Upper lobe of left lung (tissue), 6 donors: ENCODE measurements around the gene ADK. TPM values are rescaled to one million over a fixed set of nuclear protein-coding genes. Genes with fewer than 3 reads are reported as not detected.

Experiments used
- ATAC-seq, 2 donors: fragments of 200-7000 bp; cut with Tn5 transposase; one replicate each; pipeline ENCODE4 v1.9.1; 2022; ENCODE audit warnings: mild to moderate bottlenecking in 2 of 2, moderate library complexity in 2 of 2; ENCODE audit not compliant: low FRiP score in 2 of 2
- DNase-seq, 2 donors: peaks; one replicate each; pipeline ENCODE4 v3.0.0-alpha.2; 2019 to 2020
- H3K27ac ChIP-seq, 4 donors: fragments of 200-600 bp; sonication (generic); one replicate each; pipeline ENCODE4 v1.5.1; 2016 to 2019
- H3K27me3 ChIP-seq, 4 donors: fragments of 200-600 bp; sonication (generic); one replicate each; pipeline ENCODE4 v1.5.1; 2017 to 2019
- H3K36me3 ChIP-seq, 4 donors: fragments of 200-600 bp; sonication (generic); one replicate each; pipeline ENCODE4 v1.5.1; 2016 to 2019
- H3K4me1 ChIP-seq, 4 donors: fragments of 200-600 bp; sonication (generic); one replicate each; pipeline ENCODE4 v1.5.1; 2018 to 2019
- H3K4me3 ChIP-seq, 4 donors: fragments of 200-600 bp; sonication (generic); one replicate each; pipeline ENCODE4 v1.5.1; 2017 to 2019; ENCODE audit warnings: mild to moderate bottlenecking in 2 of 4, moderate library complexity in 1 of 4
- H3K9me3 ChIP-seq, 4 donors: fragments of 200-600 bp; sonication (generic); one replicate each; pipeline ENCODE4 v1.5.1; 2018 to 2019
- EP300 ChIP-seq, 4 donors: sonication (generic); formaldehyde crosslinking; IDR thresholded peaks; one replicate each; pipeline ENCODE4 v1.5.1; 2017; ENCODE audit warnings: antibody characterized with exemption in 4 of 4, control low read depth in 2 of 4
- POLR2A ChIP-seq, 4 donors: fragments of 450-650 bp; IDR thresholded peaks; one replicate each; pipeline ENCODE4 v1.5.1; 2016 to 2017; ENCODE audit warnings: antibody characterized with exemption in 4 of 4, mild to moderate bottlenecking in 2 of 4
- POLR2AphosphoS5 ChIP-seq, 2 donors: sonication (generic); formaldehyde crosslinking; IDR thresholded peaks; one replicate each; pipeline ENCODE4 v1.5.1; 2017; ENCODE audit warnings: antibody characterized with exemption in 2 of 2
- WGBS, 2 donors: methylation state at CpG; one replicate each; pipeline ENCODE4 v1.1.5; 2017 to 2018; 5-methylcytosine and 5-hydroxymethylcytosine counted together
- total RNA-seq, 6 donors: library from RNA; depleted of rRNA in 4 of 6; stranded (reverse); fragments of >200 nt in 4 of 6; gene quantifications; one replicate each; pipeline versions ENCODE4 v1.1.0 to v1.2.1, GENCODE V29; 2016 to 2021
- TF ChIP-seq, protein P1 (sequence below), 6 experiments: fragments of 450-650 bp in 4 of 6; fragments of 200-600 bp in 2 of 6; sonication (generic) in 2 of 6; IDR thresholded peaks; one replicate each; pipeline ENCODE4 v1.5.1; 2016 to 2019; ENCODE audit warnings: antibody characterized with exemption in 6 of 6
- donor health status: DM: no; HTN: no; CAD: no; lungs with moderate emphysema.
- donor health status: DM: no; HTN: yes; CAD: no; lungs with severe emphysema.

The ADK gene
- total RNA-seq, 6 donors from 2014 or later: 27.9 to 123 (median 48.1) TPM

DNA sequence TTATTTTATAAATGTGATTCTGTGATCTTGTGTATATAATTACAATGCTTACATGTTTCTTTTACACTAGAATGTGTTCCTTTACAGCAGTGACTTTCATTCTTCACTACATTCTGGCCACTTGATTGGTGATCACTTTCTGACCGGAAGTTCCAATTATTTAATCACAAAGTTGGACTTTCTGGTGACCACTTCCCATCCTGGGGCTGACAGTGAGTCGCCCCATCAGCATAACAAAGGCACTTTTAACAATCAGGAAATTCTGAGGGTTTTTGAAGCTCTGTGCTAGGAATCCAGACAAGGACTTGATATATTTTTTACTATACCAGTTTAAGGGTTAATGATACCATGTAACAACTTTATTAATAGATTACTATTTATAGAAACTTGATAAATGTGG lies 393.1 kb downstream of the ADK start:
- no peak overlapping the region for H3K4me3 ChIP-seq
- ATAC-seq (no peak), DNase-seq (no peak)
- H3K27ac ChIP-seq: no peak overlapping the region
- no peak for TF ChIP-seq POLR2A (IDR thresholded peaks at IDR 0.05)
- no peak for TF ChIP-seq POLR2AphosphoS5 (IDR thresholded peaks at IDR 0.05)
- TF ChIP-seq, protein P1, sequence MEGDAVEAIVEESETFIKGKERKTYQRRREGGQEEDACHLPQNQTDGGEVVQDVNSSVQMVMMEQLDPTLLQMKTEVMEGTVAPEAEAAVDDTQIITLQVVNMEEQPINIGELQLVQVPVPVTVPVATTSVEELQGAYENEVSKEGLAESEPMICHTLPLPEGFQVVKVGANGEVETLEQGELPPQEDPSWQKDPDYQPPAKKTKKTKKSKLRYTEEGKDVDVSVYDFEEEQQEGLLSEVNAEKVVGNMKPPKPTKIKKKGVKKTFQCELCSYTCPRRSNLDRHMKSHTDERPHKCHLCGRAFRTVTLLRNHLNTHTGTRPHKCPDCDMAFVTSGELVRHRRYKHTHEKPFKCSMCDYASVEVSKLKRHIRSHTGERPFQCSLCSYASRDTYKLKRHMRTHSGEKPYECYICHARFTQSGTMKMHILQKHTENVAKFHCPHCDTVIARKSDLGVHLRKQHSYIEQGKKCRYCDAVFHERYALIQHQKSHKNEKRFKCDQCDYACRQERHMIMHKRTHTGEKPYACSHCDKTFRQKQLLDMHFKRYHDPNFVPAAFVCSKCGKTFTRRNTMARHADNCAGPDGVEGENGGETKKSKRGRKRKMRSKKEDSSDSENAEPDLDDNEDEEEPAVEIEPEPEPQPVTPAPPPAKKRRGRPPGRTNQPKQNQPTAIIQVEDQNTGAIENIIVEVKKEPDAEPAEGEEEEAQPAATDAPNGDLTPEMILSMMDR (IDR thresholded peaks at IDR 0.05): no peak
- no peak for TF ChIP-seq EP300 (IDR thresholded peaks at IDR 0.05)
- WGBS, 2 donors: 66 to 80% methylated on average over 2 of the region's 2 CpGs
- H3K27me3 ChIP-seq: no peaks in the 10 kb centered on the region
- H3K36me3 ChIP-seq: no peaks in the 10 kb centered on the region
- H3K4me1 ChIP-seq: peaks cover 0 to 6% (median 1%) of the 10 kb centered on the region in 4 donors
- no peaks in the 10 kb centered on the region for H3K9me3 ChIP-seq

DNA sequence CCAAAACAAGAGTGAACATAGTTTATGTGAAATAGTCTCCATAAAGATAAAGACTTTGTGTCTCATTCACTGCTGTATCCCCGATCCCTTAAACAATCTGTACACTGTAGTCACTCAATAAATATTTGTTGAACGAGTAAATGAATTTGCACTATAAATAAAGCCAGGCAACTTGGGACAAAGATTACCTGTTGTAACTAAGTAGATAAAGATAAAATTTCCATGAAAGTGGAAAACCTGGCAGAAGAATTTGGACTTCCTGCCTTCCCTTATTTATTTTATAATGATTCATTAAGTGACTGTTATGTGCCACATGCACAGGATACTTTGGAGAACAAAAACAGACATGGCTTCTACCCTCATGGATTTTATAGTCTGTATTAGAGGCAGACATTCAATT lies 397.7 kb downstream of the ADK start:
- no peaks in the 10 kb centered on the region for H3K36me3 ChIP-seq
- WGBS, 2 donors: 66 to 90% methylated on average over 2 of the region's 2 CpGs
- no peak overlapping the region for H3K4me3 ChIP-seq
- H3K27ac ChIP-seq: no peak overlapping the region
- ATAC-seq (no peak), DNase-seq (no peak)
- H3K4me1 ChIP-seq: no peaks in the 10 kb centered on the region
- TF ChIP-seq POLR2A (IDR thresholded peaks at IDR 0.05) (no peak), POLR2AphosphoS5 (IDR thresholded peaks at IDR 0.05) (no peak), EP300 (IDR thresholded peaks at IDR 0.05) (no peak)
- TF ChIP-seq, protein P1 (IDR thresholded peaks at IDR 0.05): no peak
- no peaks in the 10 kb centered on the region for H3K9me3 ChIP-seq
- no peaks in the 10 kb centered on the region for H3K27me3 ChIP-seq

DNA sequence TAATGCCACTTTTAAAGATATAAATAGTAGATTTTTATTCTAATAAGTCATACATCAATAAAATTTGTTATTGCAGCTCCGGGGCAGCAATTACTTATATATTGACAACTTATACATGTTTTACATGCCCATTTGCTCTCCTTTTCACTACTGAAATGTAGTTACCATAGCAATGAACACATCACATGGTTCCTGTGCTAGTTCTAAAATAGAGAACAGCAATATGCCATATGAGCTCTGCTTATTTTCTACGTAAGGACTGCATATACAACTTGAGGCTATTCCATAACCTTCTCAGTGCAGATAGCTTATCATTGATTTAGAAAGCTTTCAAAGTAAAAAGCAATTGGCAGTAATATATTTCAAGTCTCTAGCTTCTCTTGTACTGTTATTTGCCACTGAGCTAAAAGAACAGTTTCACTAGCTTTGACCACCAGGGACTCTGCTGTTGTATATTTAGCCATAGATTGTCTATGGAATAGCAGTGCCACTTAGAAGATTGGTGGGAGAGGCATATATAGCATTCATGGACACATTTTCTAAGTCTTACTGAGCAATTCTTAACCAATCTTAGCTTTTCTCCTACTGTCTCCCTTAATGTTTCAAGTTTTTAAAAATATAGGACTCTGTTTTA lies 405.2 kb downstream of the ADK start:
- 98 to 100% methylated on average over 2 of the region's 2 CpGs for WGBS, 2 donors

DNA sequence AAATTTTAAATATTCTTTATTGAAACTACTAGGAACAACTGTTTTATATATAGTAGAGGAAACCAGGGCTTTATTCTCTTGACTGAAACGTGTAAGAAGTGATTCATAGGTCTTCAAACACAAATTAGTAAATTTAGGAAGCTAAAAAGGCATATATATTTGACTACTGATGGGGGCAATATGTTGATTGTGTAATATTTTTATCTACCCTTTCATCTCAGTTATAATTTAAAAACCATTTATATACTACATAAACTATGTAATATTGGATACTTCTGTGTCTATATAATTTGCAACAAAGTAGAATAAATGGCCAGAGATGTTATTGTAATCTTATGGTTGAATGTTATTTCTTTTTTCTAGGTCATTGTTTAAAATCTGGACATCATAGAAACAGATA lies 406.1 kb downstream of the ADK start:
- H3K9me3 ChIP-seq: no peaks in the 10 kb centered on the region
- no peaks in the 10 kb centered on the region for H3K4me1 ChIP-seq
- no peak overlapping the region for H3K27ac ChIP-seq
- H3K4me3 ChIP-seq: no peak overlapping the region
- ATAC-seq (no peak), DNase-seq (no peak)
- no peak for TF ChIP-seq EP300 (IDR thresholded peaks at IDR 0.05)
- no peak for TF ChIP-seq POLR2A (IDR thresholded peaks at IDR 0.05)
- TF ChIP-seq, protein P1 (IDR thresholded peaks at IDR 0.05): no peak
- TF ChIP-seq POLR2AphosphoS5 (IDR thresholded peaks at IDR 0.05): no peak
- 61 to 73% methylated on average over 1 of the region's 1 CpG for WGBS, 2 donors
- no peaks in the 10 kb centered on the region for H3K27me3 ChIP-seq
- H3K36me3 ChIP-seq: no peaks in the 10 kb centered on the region

More for the DNA sequence above, 405.2 kb downstream of the ADK start:
- H3K9me3 ChIP-seq: no peaks in the 10 kb centered on the region
- H3K36me3 ChIP-seq: no peaks in the 10 kb centered on the region
- ATAC-seq: no peak
- H3K4me3 ChIP-seq: no peak overlapping the region
- no peak for DNase-seq
- TF ChIP-seq POLR2AphosphoS5 (IDR thresholded peaks at IDR 0.05) (no peak), EP300 (IDR thresholded peaks at IDR 0.05) (no peak), POLR2A (IDR thresholded peaks at IDR 0.05) (no peak)
- TF ChIP-seq, protein P1 (IDR thresholded peaks at IDR 0.05): no peak
- no peaks in the 10 kb centered on the region for H3K27me3 ChIP-seq
- H3K4me1 ChIP-seq: no peaks in the 10 kb centered on the region
- H3K27ac ChIP-seq: no peak overlapping the region

DNA sequence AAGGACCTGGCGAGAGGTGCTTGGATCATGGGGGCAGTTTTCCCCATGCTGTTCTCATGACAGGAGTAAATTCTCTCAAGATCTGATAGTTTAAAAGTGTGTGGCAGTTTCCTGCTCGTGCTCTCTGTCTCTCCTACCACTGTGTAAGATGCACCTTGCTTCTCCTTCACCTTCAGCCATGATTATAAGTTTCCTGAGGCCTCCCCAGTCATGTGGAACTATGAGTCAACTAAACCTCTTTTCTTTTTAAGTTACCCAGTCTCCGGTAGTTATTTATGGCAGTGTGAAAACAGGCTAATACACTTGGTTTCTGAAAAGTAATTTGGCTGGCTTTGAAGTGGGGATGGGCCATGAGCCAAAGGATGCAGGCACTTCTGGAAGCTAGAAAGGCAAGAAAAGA lies 407.4 kb downstream of the ADK start:
- ATAC-seq: no peak
- Histone ChIP-seq H3K4me1 (no peaks in the 10 kb centered on the region), H3K9me3 (no peaks in the 10 kb centered on the region), H3K4me3 (no peak overlapping the region), H3K27ac (no peak overlapping the region), H3K36me3 (no peaks in the 10 kb centered on the region), H3K27me3 (no peaks in the 10 kb centered on the region)
- WGBS, 2 donors: 91 to 98% methylated on average over 3 of the region's 3 CpGs
- TF ChIP-seq, protein P1 (IDR thresholded peaks at IDR 0.05): no peak
- TF ChIP-seq POLR2AphosphoS5 (IDR thresholded peaks at IDR 0.05) (no peak), EP300 (IDR thresholded peaks at IDR 0.05) (no peak), POLR2A (IDR thresholded peaks at IDR 0.05) (no peak)
- DNase-seq: no peak
